GM18951 (cell line): ENCODE measurements around the gene ARSA.

Source experiments
- POLR2A ChIP-seq: IDR thresholded peaks from 4 replicates; pipeline ENCODE4 v1.6.1; 2011; ENCODE audit warnings: mild to moderate bottlenecking; ENCODE audit not compliant: insufficient read length, insufficient read depth; ENCODE audit errors: extremely low read depth
- in situ Hi-C: fragments of 300-500 bp; cut with MboI; formaldehyde crosslinking; loops from one replicate; pipeline ENCODE4 v1.12.0; 2022; ENCODE audit warnings: low sequenced_read_pairs, mixed read lengths, inconsistent platforms; ENCODE audit not compliant: unreplicated experiment

ARSA gene

GRCh38 chr22:50627642-50628542 lies at the start of gene ARSA:
Gene ARSA (minus strand): TSS chr22:50628152. CDS start chr22:50627779, 373 bp downstream.
- peak; percentile 77 for TF ChIP-seq POLR2A
- in situ Hi-C loops, result no loop called here

GRCh38 chr22:50676661-50677492 lies 48.9 kb upstream of the ARSA start:
- no peak for TF ChIP-seq POLR2A
- in situ Hi-C loops, result no loop called here

GRCh38 chr22:50676180-50676636 lies 48.3 kb upstream of the ARSA start:
- no peak for TF ChIP-seq POLR2A
- in situ Hi-C loops, result no loop called here

- in situ Hi-C loops, result no loop called here
- TF ChIP-seq POLR2A, result no peak
Observed at GRCh38 chr22:50675553-50676179, 47.7 kb upstream of the ARSA start.

GRCh38 chr22:50674606-50675552 lies 46.9 kb upstream of the ARSA start:
- in situ Hi-C loops, result no loop called here
- no peak for TF ChIP-seq POLR2A

- in situ Hi-C loops, result no loop called here
- no peak for TF ChIP-seq POLR2A
Observed at GRCh38 chr22:50674130-50674500, 46.2 kb upstream of the ARSA start.

GRCh38 chr22:50673231-50674129 lies 45.5 kb upstream of the ARSA start:
- in situ Hi-C loops, result no loop called here
- TF ChIP-seq POLR2A, result no peak

GRCh38 chr22:50672471-50673230 lies 44.7 kb upstream of the ARSA start, which contains the start of gene SHANK3:
Gene SHANK3 (plus strand): TSS chr22:50672823.
- TF ChIP-seq POLR2A, result no peak
- in situ Hi-C loops, result no loop called here

- TF ChIP-seq POLR2A, result no peak
- in situ Hi-C loops, result no loop called here
Observed at GRCh38 chr22:50672041-50672440, 44.1 kb upstream of the ARSA start.

- in situ Hi-C loops, result no loop called here
- TF ChIP-seq POLR2A, result no peak
Observed at GRCh38 chr22:50671641-50672040, 43.7 kb upstream of the ARSA start.
